Adrenal gland (tissue), 5 donors: Measurements from ENCODE around the gene PTPRN.

ENCODE experiments used
- POLR2A ChIP-seq, 2 donors: fragments of 450-650 bp; IDR thresholded peaks; one replicate each; pipeline ENCODE4 v1.6.1; 2017; ENCODE audit warnings: antibody characterized with exemption in 2 of 2, mild to moderate bottlenecking in 2 of 2, moderate library complexity in 1 of 2
- TF ChIP-seq, protein P1 (sequence below), 6 experiments: fragments of 450-650 bp in 4 of 6; fragments of 200-600 bp in 2 of 6; sonication (generic) in 1 of 6; IDR thresholded peaks; 1 replicate in 5 of 6; 2 replicates in 1 of 6; pipeline versions ENCODE4 v1.5.1 to v1.8.0; 2016 to 2021; ENCODE audit warnings: antibody characterized with exemption in 6 of 6, mild to moderate bottlenecking in 2 of 6, moderate library complexity in 1 of 6
- donor health status: DM: no; HTN: no; CAD: no.

DNA sequence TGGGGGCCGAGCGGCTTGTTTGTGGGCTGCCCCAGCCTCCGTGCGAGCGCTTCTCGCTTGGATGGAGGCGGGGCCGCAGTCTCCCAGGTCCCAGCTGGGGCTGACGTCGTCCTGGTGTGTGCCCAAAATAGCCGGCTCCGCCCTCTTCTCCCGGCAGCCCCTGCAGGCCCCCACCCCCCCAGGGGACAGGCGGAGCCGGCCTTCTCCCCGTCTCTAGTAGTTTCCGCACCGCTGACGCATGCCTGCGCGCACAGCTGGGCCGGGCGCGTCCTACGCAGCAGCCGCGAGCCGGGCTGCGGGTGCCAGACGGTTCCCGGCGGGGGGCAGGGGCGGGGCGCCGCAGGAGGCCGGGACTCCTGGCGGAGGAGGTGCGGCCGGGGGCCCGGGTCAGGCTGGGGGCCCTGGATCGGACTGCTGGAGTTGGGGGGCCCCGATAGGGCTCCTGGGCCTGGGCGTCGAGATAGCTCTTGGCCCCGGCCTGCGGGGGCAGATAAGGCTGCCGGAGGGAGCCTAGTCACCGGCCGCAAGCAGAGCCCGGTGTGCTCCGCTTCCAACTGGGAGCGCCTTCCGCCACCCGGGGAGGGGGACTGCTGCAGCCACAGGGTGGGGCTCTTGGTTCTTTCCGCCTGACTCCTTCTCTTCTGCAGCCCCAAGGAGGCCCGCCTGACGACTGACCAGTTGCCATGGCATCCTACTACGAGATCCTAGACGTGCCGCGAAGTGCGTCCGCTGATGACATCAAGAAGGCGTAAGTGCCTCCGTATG lies 29.9 kb downstream of the PTPRN start, which contains the start of gene DNAJB2:
- TF ChIP-seq POLR2A (IDR thresholded peaks at IDR 0.05), result peak; percentile 94 to 97
- TF ChIP-seq, protein P1, sequence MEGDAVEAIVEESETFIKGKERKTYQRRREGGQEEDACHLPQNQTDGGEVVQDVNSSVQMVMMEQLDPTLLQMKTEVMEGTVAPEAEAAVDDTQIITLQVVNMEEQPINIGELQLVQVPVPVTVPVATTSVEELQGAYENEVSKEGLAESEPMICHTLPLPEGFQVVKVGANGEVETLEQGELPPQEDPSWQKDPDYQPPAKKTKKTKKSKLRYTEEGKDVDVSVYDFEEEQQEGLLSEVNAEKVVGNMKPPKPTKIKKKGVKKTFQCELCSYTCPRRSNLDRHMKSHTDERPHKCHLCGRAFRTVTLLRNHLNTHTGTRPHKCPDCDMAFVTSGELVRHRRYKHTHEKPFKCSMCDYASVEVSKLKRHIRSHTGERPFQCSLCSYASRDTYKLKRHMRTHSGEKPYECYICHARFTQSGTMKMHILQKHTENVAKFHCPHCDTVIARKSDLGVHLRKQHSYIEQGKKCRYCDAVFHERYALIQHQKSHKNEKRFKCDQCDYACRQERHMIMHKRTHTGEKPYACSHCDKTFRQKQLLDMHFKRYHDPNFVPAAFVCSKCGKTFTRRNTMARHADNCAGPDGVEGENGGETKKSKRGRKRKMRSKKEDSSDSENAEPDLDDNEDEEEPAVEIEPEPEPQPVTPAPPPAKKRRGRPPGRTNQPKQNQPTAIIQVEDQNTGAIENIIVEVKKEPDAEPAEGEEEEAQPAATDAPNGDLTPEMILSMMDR (IDR thresholded peaks at IDR 0.05), result no peak
